Measurements from ENCODE around the gene PRUNE2.

The PRUNE2 gene

GRCh38 chr9:76732341-76732958 lies 173.5 kb downstream of the PRUNE2 start:
- no peak for DNase-seq

GRCh38 chr9:76730801-76731200 lies 175.1 kb downstream of the PRUNE2 start:
- peak in 1 of 2 donors; percentile 27 for DNase-seq

GRCh38 chr9:76729980-76730737 lies 175.8 kb downstream of the PRUNE2 start:
- no peak for DNase-seq

- DNase-seq = no peak
Measured at GRCh38 chr9:76729116-76729515, 176.8 kb downstream of the PRUNE2 start.

- DNase-seq = no peak
Measured at GRCh38 chr9:76725885-76726284, 180.0 kb downstream of the PRUNE2 start.

- no peak for DNase-seq
Measured at GRCh38 chr9:76725011-76725546, 180.8 kb downstream of the PRUNE2 start.

- no peak for DNase-seq
Measured at GRCh38 chr9:76720245-76720644, 185.7 kb downstream of the PRUNE2 start.

- DNase-seq = no peak
Measured at GRCh38 chr9:76718166-76718565, 187.7 kb downstream of the PRUNE2 start.

- DNase-seq = peak; percentile 58 to 69
Measured at GRCh38 chr9:76717613-76718012, 188.3 kb downstream of the PRUNE2 start.

- no peak for DNase-seq
Measured at GRCh38 chr9:76717176-76717575, 188.7 kb downstream of the PRUNE2 start.

GRCh38 chr9:76716085-76716672 lies 189.7 kb downstream of the PRUNE2 start:
- no peak for DNase-seq

- no peak for DNase-seq
Measured at GRCh38 chr9:76713381-76713780, 192.5 kb downstream of the PRUNE2 start.

GRCh38 chr9:76709020-76709419 lies 196.9 kb downstream of the PRUNE2 start:
- no peak for DNase-seq

GRCh38 chr9:76707510-76707909 lies 198.4 kb downstream of the PRUNE2 start:
- DNase-seq = no peak

- peak; percentile 53 to 66 for DNase-seq
Measured at GRCh38 chr9:76704593-76705204, 201.2 kb downstream of the PRUNE2 start.

- DNase-seq = no peak
Measured at GRCh38 chr9:76703270-76703669, 202.6 kb downstream of the PRUNE2 start.

- DNase-seq = no peak
Measured at GRCh38 chr9:76701441-76702039, 204.4 kb downstream of the PRUNE2 start.

- no peak for DNase-seq
Measured at GRCh38 chr9:76700916-76701315, 205.0 kb downstream of the PRUNE2 start.

GRCh38 chr9:76699971-76700370 lies 205.9 kb downstream of the PRUNE2 start:
- DNase-seq = no peak

- DNase-seq = no peak
Measured at GRCh38 chr9:76697554-76697953, 208.4 kb downstream of the PRUNE2 start.

- DNase-seq = peak in 1 of 2 donors; percentile 46
Measured at GRCh38 chr9:76697081-76697480, 208.8 kb downstream of the PRUNE2 start.

GRCh38 chr9:76693912-76694311 lies 212.0 kb downstream of the PRUNE2 start:
- peak in 1 of 2 donors; percentile 12 for DNase-seq
